Caco-2 (cell line): ENCODE measurements around the gene NUDT3. TPM values are rescaled to one million over a fixed set of nuclear protein-coding genes. Genes with fewer than 3 reads are reported as not detected.
A peak's percentile ranks its signal among the peaks of the same experiment; 100 is the strongest.

Experiments used
- BruUV-seq: library from RNA; stranded (reverse); fragments of 400-500 nt; replicated peaks from 2 replicates; lab custom pipeline; 2021; lab: Mats Ljungman, UMichigan
- CTCF ChIA-PET: fragments of 300-600 bp; sonication (Branson Sonifier 250); formaldehyde crosslinking; loops from one replicate; lab custom pipeline; 2022; ENCODE audit warnings: antibody characterized with exemption; lab: Charles Lee
- POLR2A ChIA-PET: fragments of 300-600 bp; sonication (Branson Sonifier 250); formaldehyde crosslinking; loops from one replicate; lab custom pipeline; 2022; ENCODE audit warnings: antibody characterized with exemption; lab: Charles Lee
- DNase-seq, 2 experiments: peaks; one replicate each; pipeline versions ENCODE4 v3.0.0 to v3.0.0-alpha.2; 2020 to 2022
- H3K27me3 ChIP-seq: replicated peaks from 2 replicates; pipeline ENCODE4 v1.6.0; 2011; ENCODE audit warnings: low read length; ENCODE audit not compliant: control insufficient read depth, insufficient read depth
- H3K36me3 ChIP-seq: 2 replicates; pipeline ENCODE4 v1.5.1; 2011; ENCODE audit warnings: low read length; ENCODE audit not compliant: control insufficient read depth, insufficient read depth
- H3K4me1 ChIP-seq: fragments of 250-450 bp; sonication (Bioruptor Pico); 2 replicates; pipeline ENCODE4 v1.5.1; 2020; ENCODE audit warnings: mild to moderate bottlenecking
- H3K4me3 ChIP-seq: 2 replicates; pipeline ENCODE4 v1.5.1; 2011; ENCODE audit warnings: low read depth, mild to moderate bottlenecking, control low read depth, low read length
- H3K9me3 ChIP-seq: fragments of 250-450 bp; sonication (Bioruptor Pico); 2 replicates; pipeline ENCODE4 v1.5.1; 2020; ENCODE audit warnings: mild to moderate bottlenecking, moderate library complexity
- H3K27ac Mint-ChIP-seq: one replicate; pipeline ENCODE4 v1.8.0; 2022; ENCODE audit warnings: mixed read lengths; ENCODE audit not compliant: unreplicated experiment
- H3K27me3 Mint-ChIP-seq: one replicate; pipeline ENCODE4 v1.8.0; 2022; ENCODE audit warnings: mixed read lengths; ENCODE audit not compliant: insufficient read depth, unreplicated experiment
- H3K36me3 Mint-ChIP-seq: one replicate; pipeline ENCODE4 v1.8.0; 2022; ENCODE audit warnings: mild to moderate bottlenecking, mixed read lengths; ENCODE audit not compliant: insufficient read depth, unreplicated experiment
- H3K4me1 Mint-ChIP-seq: one replicate; pipeline ENCODE4 v1.8.0; 2022; ENCODE audit warnings: low read depth, mixed read lengths; ENCODE audit not compliant: unreplicated experiment
- H3K4me3 Mint-ChIP-seq: one replicate; pipeline ENCODE4 v1.8.0; 2022; ENCODE audit warnings: mild to moderate bottlenecking, moderate library complexity, mixed read lengths; ENCODE audit not compliant: unreplicated experiment
- H3K9me3 Mint-ChIP-seq: one replicate; pipeline ENCODE4 v1.8.0; 2022; ENCODE audit warnings: mixed read lengths; ENCODE audit not compliant: unreplicated experiment
- intact Hi-C: fragments of 100-400 bp; cut with micrococcal nuclease; formaldehyde crosslinking; loops from one replicate; pipeline ENCODE4 v1.10.0; 2022; ENCODE audit not compliant: unreplicated experiment
- total RNA-seq: library from RNA; stranded (reverse); gene quantifications from 2 replicates; pipeline ENCODE4 v1.2.3, GENCODE V29; 2022
- TF ChIP-seq, protein P1 (sequence below), 2 experiments: fragments of 200-600 bp in 1 of 2; IDR thresholded peaks; 1 replicate in 1 of 2; 2 replicates in 1 of 2; pipeline versions ENCODE4 v1.5.1 to v1.8.0; 2011 to 2022; ENCODE audit warnings: antibody characterized with exemption in 1 of 2, control low read depth in 1 of 2, inconsistent platforms in 1 of 2, low read depth in 1 of 2, low read length in 1 of 2, mild to moderate bottlenecking in 1 of 2, moderate library complexity in 1 of 2; ENCODE audit not compliant: insufficient read depth in 1 of 2, severe bottlenecking in 1 of 2, unreplicated experiment in 1 of 2

Gene NUDT3
- total RNA-seq, 1 experiment from 2014 or later = 22.9 TPM

- Mint-ChIP-seq H3K27me3 (no peaks in the 10 kb centered on the region), H3K27ac (no peak overlapping the region), H3K4me3 (no peak overlapping the region), H3K4me1 (peaks cover 43% of the 10 kb centered on the region), H3K9me3 (no peaks in the 10 kb centered on the region), H3K36me3 (peaks cover 5% of the 10 kb centered on the region)
- DNase-seq = no peak
- H3K4me1 ChIP-seq = peaks cover 57% of the 10 kb centered on the region
- intact Hi-C loops = no loop called here
- POLR2A ChIA-PET = interaction anchor here (0.6 kb wide), 1 partner anchor 104 kb away, joined by 3 read pairs; no protein-coding TSS in a partner anchor
- H3K27me3 ChIP-seq = no peaks in the 10 kb centered on the region
- no TSS peak for BruUV-seq
- H3K36me3 ChIP-seq = no peaks in the 10 kb centered on the region
- CTCF ChIA-PET = no interaction called here
- no peaks in the 10 kb centered on the region for H3K9me3 ChIP-seq
- no peak overlapping the region for H3K4me3 ChIP-seq
- TF ChIP-seq, protein P1, sequence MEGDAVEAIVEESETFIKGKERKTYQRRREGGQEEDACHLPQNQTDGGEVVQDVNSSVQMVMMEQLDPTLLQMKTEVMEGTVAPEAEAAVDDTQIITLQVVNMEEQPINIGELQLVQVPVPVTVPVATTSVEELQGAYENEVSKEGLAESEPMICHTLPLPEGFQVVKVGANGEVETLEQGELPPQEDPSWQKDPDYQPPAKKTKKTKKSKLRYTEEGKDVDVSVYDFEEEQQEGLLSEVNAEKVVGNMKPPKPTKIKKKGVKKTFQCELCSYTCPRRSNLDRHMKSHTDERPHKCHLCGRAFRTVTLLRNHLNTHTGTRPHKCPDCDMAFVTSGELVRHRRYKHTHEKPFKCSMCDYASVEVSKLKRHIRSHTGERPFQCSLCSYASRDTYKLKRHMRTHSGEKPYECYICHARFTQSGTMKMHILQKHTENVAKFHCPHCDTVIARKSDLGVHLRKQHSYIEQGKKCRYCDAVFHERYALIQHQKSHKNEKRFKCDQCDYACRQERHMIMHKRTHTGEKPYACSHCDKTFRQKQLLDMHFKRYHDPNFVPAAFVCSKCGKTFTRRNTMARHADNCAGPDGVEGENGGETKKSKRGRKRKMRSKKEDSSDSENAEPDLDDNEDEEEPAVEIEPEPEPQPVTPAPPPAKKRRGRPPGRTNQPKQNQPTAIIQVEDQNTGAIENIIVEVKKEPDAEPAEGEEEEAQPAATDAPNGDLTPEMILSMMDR (IDR thresholded peaks at IDR 0.05; ENCODE audit: insufficient read depth in 1 of 2, low read depth in 1 of 2, low read length in 1 of 2, severe bottlenecking in 1 of 2, unreplicated experiment in 1 of 2) = no peak
Observed at GRCh38 chr6:34322732-34323131, 69.7 kb downstream of the NUDT3 start.

GRCh38 chr6:34321821-34322220 is 70.6 kb downstream of the NUDT3 start:
- Mint-ChIP-seq H3K4me3 (no peak overlapping the region), H3K27me3 (no peaks in the 10 kb centered on the region), H3K4me1 (peaks cover 38% of the 10 kb centered on the region), H3K9me3 (no peaks in the 10 kb centered on the region), H3K27ac (peak overlapping the region; percentile 60), H3K36me3 (peaks cover 5% of the 10 kb centered on the region)
- no peaks in the 10 kb centered on the region for H3K36me3 ChIP-seq
- ChIA-PET POLR2A (no interaction called here), CTCF (no interaction called here)
- BruUV-seq = no TSS peak
- TF ChIP-seq, protein P1 (IDR thresholded peaks at IDR 0.05; ENCODE audit: insufficient read depth in 1 of 2, low read depth in 1 of 2, low read length in 1 of 2, severe bottlenecking in 1 of 2, unreplicated experiment in 1 of 2) = no peak
- H3K4me1 ChIP-seq = peaks cover 62% of the 10 kb centered on the region
- H3K27me3 ChIP-seq = no peaks in the 10 kb centered on the region
- H3K4me3 ChIP-seq = no peak overlapping the region
- intact Hi-C loops = no loop called here
- H3K9me3 ChIP-seq = no peaks in the 10 kb centered on the region
- no peak for DNase-seq

- peak overlapping the region; percentile 46 for H3K4me3 Mint-ChIP-seq
- BruUV-seq = no TSS peak
Observed at GRCh38 chr6:34319471-34319885, 73.0 kb downstream of the NUDT3 start.

More at GRCh38 chr6:34319471-34319885, 73.0 kb downstream of the NUDT3 start:
- H3K4me1 Mint-ChIP-seq = peaks cover 44% of the 10 kb centered on the region
- peak; percentile 81 to 87 for DNase-seq
- TF ChIP-seq, protein P1 (IDR thresholded peaks at IDR 0.05; ENCODE audit: insufficient read depth in 1 of 2, low read depth in 1 of 2, low read length in 1 of 2, severe bottlenecking in 1 of 2, unreplicated experiment in 1 of 2) = no peak
- ChIA-PET POLR2A (interaction anchor here (0.5 to 1.1 kb wide), 6 partner anchors 11 to 107 kb away, joined by 3 to 5 read pairs (median 4); no protein-coding TSS in a partner anchor), CTCF (interaction anchor here (0.5 to 1.2 kb wide), 4 partner anchors 14 to 438 kb away, joined by 3 to 6 read pairs (median 3); partner anchors contain the start of genes HMGA1, SMIM29 and SNRPC)
- H3K27ac Mint-ChIP-seq = peak overlapping the region; percentile 94
- Histone ChIP-seq H3K4me1 (peaks cover 62% of the 10 kb centered on the region), H3K27me3 (no peaks in the 10 kb centered on the region), H3K4me3 (no peak overlapping the region), H3K36me3 (no peaks in the 10 kb centered on the region), H3K9me3 (no peaks in the 10 kb centered on the region)
- intact Hi-C loops = loop anchor here (2.0 kb wide), 1 partner anchor 73 kb away; the partner anchor contains the start of gene NUDT3
- H3K36me3 Mint-ChIP-seq = peaks cover 5% of the 10 kb centered on the region
- no peaks in the 10 kb centered on the region for H3K9me3 Mint-ChIP-seq
- no peaks in the 10 kb centered on the region for H3K27me3 Mint-ChIP-seq
